GM19455 (cell line): ENCODE data around the gene CD59.
A peak's percentile ranks its signal among the peaks of the same experiment; 100 is the strongest.
"Not testable (repeated sequence)": the region's sequence is repeated elsewhere in the genome, so short reads cannot be mapped to it uniquely, and the experiment has no call there.

Experiments
- ATAC-seq: cut with Tn5 transposase; IDR thresholded peaks from one replicate; pipeline ENCODE4 v1.9.1; 2021; ENCODE audit not compliant: unreplicated experiment

The CD59 gene

DNA sequence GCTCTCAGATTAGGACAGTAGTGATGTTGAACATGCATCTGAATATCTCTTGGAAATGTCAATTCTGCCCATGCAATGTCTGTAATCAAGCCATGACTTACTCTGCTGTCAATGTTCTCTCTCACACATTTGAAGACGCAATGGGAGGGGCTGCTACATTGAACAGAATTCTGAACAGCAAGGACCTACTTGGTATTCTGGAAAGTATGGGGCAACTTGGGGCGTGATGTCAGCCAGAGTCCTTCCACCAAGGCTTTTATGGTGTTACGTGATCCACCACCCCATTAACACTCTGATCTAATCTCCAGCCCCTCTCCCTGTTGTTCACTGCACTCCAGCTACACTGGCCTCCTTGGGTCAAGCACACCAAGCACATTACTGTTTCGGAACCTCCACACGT lies 7.1 kb upstream of the CD59 start:
- ATAC-seq, result no peak

DNA sequence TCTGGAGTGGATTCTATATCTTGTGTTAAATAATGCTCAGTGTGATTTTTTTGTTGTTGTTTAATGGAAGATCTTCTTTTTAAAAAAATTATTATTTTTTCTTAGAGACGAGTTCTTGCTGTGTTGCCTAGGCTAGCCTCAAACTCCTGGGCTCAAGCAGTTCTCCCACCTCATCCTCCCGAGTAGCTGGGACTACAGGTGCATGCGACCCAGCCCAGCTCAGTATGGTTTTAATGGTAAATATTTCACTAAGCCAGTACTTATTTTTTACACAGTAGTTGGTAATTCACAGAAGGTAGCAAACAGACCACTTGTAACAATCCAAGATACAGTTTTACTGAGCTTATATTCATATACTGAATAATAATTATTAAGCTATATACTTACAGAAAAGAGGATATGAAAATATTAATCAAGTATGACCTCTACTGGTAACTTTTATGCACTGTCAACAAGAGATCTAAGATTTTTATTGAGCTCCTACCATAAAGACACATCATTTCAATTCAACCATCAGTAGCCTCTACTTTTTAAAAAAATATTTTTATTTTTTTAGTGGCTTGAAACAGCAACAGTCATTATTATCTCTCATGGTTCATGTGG lies 6.1 kb upstream of the CD59 start:
- ATAC-seq, result no peak

DNA sequence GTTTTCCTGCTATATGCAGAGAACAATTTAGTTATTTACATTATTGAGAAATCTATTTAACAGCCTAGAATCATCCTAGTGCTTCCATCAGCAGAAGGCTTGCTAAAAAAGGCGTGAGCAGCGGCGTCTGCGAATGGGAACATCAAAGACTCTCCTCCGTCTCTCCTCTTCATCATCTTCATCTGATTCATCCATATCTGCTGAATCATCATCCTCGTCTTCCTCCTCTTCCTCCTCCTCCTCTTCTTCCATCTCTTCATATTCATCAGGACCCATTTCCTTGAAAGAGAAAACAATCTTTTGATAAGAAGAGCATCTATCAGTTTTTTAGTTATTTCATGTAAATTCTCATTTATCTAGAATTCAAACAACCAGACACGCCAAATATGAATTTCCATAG lies 5.6 kb upstream of the CD59 start:
- no peak for ATAC-seq

DNA sequence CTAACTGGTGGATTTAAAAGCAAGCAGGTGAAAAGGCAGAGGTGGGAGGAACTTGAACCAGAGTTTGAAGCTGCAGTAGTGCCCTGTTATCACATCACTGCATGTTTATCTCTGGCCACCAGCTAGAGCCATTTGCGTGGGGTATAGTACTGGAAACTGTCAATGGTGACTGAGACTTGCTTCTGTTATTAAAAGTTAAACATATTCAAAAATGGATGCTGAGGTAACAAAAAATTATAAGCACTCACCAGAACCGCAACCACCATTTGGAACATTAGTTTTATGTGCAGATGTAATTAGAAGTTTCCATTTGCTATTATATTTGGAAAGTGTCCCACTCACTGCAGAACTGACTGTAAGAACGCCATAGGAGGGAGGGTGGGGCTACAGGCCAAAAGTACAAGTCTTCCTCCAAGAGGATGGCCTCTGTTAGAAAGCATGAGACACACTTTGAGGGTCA lies 1.2 kb upstream of the CD59 start:
- no peak for ATAC-seq

DNA sequence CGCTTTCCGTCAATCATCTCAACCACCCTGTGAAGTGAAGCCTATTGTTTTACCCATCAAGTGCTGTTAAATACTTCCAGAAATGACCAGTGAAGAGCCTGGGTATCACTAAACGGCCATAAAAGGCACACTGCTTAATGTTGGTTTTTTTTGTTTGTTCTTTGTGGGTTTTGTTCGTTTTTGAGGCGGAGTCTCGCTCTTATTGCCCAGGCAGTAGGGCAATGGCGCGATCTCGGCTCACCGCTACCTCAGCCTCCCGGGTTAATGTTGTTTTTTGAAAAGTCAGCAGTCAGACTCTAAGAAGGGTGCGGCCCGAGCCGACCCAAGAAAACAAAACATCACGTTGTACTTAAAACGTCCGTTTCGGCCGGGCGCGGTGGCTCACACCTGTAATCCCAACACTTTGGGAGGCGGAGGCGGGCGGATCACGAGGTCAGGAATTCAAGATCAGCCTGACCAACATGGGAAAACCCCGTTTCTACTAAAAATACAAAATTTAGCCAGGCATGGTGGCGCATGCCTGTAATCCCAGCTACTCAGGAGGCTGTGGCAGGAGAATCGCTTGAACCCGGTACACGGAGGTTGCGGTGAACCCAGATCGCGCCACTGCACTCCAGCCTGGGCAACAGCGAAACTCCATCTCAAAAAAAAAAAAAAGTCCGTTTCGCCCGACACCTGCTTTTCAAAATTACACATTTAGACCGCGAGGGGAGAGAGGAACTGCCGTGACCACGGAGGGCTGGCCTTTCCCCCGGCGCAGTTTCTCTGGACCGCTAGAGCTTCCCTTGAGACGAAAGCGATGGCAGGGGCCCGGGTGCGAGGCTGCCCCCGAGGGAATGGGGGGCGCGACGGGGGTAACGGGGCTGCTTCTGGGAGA lies 714 bp downstream of the CD59 start:
- ATAC-seq, result peak; percentile 55

DNA sequence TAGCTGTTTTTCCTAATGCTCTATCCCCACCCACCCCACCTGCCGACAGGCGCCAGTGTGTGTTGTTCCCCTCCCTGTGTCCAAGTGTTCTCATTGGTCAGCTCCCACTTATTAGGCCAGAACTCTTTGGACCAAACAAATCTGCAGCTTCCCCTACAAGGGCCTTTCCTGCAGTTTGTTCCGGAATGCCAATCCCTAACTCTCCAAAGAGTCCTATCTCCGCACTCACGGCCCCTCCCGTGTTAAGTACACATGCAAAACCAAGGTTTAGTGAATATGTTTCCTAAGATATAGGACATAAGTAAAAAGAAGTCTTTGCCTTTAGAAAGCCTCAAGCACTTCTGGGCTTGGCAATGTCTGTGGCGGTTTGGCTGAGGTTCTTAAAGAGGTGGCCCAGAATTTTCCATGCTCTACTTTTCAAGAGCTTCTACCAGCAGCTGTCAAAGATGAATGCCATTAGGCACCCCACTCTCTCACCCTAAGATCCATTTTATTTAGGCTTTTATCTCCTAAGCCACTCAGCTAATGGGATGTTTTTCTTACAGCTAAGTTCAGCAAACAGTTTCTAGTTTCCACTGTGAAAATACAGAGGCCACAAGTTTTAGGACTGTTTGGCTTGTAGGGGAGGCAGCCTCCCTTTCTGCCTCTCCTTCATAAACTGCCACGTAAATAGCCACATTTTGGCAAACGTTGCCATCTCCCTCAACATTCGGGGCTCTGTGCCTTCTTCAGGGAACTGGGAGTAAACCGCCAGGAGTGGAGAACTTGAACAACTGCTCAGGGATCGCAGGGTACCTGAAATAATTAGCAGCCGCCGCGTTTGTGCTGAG lies 1.6 kb downstream of the CD59 start:
- no peak for ATAC-seq

DNA sequence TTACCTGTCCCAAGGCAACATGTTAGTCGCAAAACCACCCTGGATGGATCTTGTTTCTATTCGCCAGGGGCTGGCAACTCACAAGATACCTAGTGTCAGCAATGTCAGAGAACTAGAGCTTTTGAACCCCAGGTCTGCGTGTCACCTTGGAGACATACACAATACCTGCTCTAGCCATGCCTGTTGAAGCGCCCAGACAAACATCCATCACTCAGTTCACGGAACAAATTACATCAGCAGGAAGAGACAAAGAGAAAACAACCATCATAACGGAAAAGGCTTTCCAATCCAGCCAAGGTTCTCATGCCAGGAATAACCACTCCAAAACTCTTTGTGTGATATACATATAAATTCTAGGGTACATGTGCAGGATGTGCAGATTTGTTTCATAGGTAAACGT lies 2.2 kb downstream of the CD59 start:
- ATAC-seq, result no peak

DNA sequence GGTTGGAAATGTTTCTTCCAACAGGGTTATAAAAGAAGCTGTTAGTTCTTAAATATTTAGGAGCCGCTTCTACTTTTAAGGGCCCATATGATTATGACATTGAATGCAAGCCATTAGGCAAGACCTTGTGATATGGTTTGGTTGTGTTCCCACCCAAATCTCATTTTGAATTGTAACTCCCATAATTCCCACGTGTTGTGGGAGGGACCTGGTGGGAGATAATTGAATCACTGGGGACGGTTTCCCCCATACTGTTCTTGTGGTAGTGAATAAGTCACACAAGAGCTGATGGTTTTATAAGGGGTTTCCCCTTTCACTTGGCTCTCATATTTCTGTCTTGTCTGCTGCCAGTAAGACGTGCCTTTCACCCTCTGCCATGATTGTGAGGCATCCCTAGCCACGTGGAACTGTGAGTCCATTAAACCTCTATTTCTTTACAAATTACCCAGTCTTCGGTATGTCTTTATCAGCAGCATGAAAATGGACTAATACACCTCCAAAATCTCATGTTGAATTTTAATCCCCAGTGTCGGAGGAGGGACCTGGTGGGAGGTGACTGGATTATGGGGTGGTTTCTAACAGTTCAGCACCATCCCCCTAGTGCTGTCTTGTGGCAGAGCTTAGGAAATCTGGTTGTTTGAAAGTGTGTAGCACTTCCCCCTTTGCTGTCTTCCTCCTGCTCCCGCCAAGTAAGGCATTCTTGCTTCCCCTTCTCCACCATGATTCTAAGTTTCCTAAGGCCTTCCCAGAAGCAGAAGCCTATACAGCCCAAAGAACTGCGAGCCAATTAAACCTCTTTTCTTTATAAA lies 4.3 kb downstream of the CD59 start:
- ATAC-seq, result no peak

DNA sequence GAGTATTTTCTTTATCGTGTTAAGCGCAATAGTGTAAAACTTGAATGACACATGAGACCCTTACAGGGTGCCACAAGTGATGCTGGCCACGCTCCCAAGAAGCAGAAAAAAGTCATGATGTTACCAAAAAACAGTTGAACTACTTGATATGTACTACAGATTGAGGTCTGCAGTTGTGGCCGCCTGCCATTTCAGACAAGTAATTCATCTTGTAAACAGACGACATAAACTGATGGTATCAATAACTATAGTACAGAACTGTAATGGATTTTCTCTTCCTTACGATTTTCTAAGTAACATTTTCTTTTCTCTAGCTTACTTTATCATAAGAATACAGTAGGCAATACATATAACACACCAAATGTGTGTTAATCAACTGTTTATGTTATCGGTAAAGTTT lies 5.5 kb downstream of the CD59 start:
- no peak for ATAC-seq

DNA sequence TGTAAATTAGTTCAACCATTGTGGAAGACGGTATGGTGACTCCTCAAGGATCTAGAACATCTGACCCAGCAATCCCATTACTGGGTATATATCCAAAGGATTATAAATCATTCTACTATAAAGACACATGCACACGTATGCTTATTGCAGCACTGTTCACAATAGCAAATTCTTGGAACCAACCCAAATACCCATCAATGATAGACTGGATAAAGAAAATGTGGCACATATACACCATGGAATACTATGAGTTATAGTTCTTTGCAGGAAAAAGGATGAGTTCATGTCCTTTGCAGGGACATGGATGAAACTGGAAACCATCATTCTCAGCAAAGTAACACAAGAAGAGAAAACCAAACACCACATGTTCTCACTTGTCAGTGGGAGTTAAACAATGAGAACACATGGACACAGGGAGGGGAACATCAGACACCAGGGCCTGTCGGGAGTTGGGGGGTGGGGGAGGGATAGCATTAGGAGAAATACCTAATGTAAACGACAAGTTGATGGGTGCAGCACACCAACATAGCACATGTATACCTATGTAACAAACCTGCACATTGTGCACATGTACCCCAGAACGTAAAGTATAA lies 7.1 kb downstream of the CD59 start:
- not testable (repeated sequence) for ATAC-seq

DNA sequence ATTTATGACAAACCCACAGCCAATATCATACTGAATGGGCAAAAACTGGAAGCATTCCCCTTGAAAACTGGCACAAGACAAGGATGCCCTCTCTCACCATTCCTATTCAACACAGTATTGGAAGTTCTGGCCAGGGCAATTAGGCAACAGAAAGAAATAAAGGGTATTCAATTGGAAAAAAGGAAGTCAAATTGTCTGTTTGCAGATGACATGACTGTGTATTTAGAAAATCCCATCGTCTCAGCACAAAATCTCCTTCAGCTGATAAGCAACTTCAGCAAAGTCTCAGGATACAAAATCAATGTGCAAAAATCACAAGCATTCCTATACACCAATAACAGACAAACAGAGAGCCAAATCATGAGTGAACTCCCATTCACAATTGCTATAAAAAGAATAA lies 8.7 kb downstream of the CD59 start:
- ATAC-seq, result not testable (repeated sequence)

DNA sequence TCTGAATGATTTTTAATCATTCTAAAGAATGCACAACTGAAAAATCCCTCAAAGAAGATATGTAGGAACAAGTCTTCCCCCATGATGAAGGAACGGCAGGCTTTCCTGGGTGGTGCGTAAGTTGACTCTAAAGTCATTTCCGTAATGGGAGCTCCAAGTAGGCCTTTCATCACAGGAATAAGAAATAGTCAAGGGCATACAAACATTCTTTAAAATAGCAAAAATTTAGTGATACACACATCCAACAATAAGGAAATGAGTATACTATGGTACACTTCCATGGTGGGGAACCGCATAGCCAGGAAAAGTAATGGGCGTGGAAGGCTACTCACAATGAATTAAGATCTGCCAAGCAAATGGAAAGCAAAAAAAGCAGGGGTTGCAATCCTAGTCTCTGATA lies 10.7 kb downstream of the CD59 start:
- no peak for ATAC-seq

DNA sequence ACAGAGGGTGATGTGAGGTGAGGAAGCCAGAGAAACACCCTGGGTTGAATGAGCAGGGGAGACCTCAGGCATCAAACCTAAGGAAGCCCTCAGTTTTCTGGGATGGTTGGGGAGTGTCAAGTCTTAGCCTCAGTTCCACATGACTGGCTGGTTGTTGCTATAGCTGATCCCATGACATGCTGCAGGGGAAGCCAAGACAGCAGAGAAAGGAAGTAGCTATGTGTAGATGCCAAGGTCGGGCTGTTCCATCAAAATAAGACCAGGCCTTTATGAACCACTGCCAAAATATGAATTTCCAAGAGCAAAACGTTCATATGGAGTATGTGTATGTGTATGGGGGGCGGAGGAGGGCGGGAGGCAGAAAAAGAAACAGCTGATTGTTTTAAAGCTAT lies 11.6 kb downstream of the CD59 start:
- ATAC-seq, result no peak

DNA sequence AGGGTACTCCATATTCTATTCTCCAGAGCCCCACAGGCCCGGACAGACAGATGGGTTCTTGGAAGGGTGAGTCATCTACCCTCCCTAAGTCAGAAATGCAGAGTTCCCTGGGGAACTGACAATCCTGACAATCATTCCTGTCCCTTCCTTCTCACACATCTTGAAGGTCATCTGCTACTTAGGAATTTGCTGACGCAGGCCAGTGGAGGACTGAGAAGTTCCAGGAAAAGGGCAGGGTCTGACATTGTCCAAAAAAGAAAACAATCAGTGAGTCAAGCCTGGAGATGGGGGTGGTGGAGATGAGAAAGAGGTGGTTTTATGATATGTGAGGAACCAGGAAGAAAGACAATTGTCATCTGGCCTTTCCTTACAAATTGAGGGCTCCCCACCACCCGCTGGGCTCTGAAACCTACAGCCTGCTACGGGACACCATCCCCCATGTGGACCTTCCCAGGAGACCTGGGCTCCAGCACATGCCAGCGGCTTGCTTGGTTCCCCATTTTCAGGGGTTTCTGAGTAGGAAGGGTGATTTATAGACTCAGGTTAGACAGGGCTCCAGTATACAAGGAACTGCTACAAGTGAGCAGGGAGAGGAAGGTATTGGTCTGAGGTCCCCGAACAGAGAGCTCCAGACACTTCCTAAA lies 12.9 kb downstream of the CD59 start:
- peak; percentile 19 for ATAC-seq

DNA sequence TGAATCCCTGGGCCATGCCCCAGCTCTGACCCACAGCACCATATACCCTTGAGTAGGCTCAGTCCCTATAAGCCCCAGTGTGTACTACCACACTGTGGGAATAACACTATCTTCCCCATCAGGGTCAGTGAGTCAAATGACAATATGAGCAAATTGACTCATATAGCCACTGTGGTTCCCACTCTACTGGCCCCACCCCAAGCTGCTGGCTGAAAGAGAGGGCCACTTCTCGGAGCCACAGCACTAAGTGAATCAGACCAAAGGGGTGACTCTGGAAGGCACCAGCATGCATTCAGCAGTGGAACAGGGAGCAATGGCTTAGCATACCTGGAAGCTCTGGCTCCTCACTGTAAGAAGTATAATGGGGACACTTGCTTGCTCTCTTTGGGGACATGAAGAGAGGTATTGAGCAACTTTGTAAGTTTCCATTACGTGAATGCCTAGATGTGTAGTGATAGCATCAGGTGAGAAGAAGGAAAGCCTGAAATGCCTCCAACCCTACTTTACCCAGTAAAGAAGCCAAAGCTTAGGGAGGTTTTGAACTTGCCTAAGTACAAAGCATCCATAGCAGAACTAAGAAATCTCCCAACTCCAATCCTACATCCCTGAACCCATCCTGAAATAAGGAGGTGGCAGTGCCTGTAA lies 13.5 kb downstream of the CD59 start:
- peak; percentile 88 for ATAC-seq

DNA sequence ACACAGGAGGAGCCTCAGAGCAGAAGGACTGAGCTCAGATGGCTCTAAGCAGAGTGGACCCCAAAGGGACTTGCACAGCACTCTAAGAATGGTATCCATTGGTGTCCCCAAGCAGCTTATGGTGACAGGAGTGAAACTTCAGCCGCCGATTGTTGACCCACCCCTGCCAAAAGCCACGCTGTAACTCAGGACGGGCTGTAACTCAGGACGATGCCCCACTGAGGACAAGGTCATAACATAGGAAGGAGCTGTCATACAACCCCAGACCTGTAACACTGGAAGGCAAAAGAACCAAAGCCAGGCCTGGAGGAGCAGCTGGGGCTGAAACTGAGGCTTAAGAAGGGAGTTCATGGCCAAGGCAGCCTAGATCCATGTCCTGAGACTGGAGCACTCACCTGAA lies 14.2 kb downstream of the CD59 start:
- ATAC-seq, result no peak

DNA sequence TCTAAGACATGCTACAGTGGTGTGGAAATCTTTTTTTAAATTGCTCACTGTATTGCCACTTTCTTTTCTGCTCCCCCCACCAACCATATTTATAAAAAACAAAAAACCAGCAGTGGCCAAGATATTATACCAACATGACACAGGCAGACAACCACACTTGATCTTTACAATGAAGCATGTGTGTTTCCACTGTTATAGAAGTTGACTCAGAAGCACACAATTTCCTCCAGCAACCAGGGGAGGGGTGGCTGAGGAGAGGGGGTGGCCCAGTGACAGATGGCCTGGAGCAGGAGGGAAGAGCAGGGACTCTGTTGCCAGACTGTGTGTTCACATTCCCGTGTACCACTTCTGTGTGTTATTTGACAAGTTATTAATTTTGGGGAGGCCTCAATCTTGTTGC lies 14.8 kb downstream of the CD59 start:
- ATAC-seq, result no peak

DNA sequence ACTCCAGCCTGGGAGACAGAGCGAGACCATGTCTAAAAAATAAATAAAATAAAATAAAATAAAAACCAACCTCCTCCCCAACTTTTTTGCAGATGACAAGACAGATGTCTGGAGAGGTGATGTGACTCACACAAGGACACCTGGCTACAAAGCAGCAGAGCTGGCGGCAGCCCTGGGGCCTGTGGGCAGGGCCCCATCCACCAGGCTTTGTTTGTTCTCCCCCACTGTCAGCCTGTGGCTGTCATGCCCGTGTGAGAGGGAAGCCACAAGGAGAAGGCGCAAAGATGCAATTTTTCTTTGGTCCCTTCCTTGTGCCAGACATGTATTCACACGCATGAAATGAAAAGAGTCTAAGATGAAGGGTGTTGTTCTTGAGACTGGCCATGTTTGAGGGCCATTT lies 16.6 kb downstream of the CD59 start:
- ATAC-seq, result no peak

DNA sequence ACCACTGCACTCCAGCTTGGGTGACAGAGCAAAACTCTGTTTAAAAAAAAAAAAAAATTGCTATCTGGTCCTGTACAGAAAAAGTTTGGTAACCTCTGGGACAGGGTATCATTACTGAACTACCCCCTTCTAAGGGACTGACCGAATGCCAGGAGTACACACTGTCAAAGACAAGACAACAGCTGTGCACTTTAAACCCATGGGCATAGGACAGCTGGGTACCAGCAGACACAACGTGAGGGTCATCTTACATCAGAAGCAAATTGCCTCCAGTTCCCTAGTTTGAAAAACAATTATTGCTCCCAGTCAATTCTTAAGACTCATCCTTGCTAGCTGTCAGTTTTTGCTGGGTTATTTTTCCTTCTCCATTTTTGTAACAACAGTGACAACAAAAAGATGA lies 17.8 kb downstream of the CD59 start:
- ATAC-seq, result no peak

DNA sequence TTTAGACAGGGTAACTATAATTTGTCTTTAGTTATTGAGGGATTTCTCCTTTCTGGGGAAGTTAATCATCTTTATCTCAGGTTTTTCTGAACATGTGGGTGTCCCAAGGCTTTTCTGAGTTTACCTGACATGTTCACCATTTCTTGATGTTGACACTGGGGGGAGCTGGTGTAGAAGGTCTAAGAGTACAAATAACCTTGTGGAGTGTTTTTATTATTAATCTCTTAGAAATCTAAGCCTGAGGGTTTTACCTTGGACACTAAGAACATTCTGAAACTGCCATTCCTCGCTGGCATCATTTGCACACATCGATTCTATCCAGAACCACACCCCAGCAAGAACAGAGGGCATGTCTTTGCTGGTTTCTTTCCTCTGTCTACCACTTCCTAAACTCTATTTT lies 20.0 kb downstream of the CD59 start:
- no peak for ATAC-seq
